ENCODE measurements around the gene RTN4.

Gene RTN4

GRCh38 chr2:54950811-54951210, 99.4 kb downstream of the RTN4 start:
- no peak for DNase-seq (ENCODE audit: low read depth, low spot score)

GRCh38 chr2:54949431-54949830, 100.8 kb downstream of the RTN4 start:
- no peak for DNase-seq (ENCODE audit: low read depth, low spot score)

GRCh38 chr2:54948120-54948519, 102.1 kb downstream of the RTN4 start:
- no peak for DNase-seq (ENCODE audit: low read depth, low spot score)

GRCh38 chr2:54947646-54948045, 102.6 kb downstream of the RTN4 start:
- DNase-seq (ENCODE audit: low read depth, low spot score) = no peak

- no peak for DNase-seq (ENCODE audit: low read depth, low spot score)
Observed at GRCh38 chr2:54947136-54947535, 103.1 kb downstream of the RTN4 start.

- no peak for DNase-seq (ENCODE audit: low read depth, low spot score)
Observed at GRCh38 chr2:54946220-54946805, 103.9 kb downstream of the RTN4 start.

- DNase-seq (ENCODE audit: low read depth, low spot score) = peak; percentile 36
Observed at GRCh38 chr2:54945391-54946219, 104.6 kb downstream of the RTN4 start.

GRCh38 chr2:54944724-54945326, 105.4 kb downstream of the RTN4 start:
- DNase-seq (ENCODE audit: low read depth, low spot score) = no peak

- DNase-seq (ENCODE audit: low read depth, low spot score) = no peak
Observed at GRCh38 chr2:54942373-54942772, 107.9 kb downstream of the RTN4 start.

GRCh38 chr2:54941248-54941984, 108.8 kb downstream of the RTN4 start:
- no peak for DNase-seq (ENCODE audit: low read depth, low spot score)

- no peak for DNase-seq (ENCODE audit: low read depth, low spot score)
Observed at GRCh38 chr2:54940723-54941122, 109.5 kb downstream of the RTN4 start.

- DNase-seq (ENCODE audit: low read depth, low spot score) = no peak
Observed at GRCh38 chr2:54939446-54940118, 110.7 kb downstream of the RTN4 start.

GRCh38 chr2:54936766-54937165, 113.5 kb downstream of the RTN4 start:
- no peak for DNase-seq (ENCODE audit: low read depth, low spot score)

GRCh38 chr2:54935389-54935788, 114.9 kb downstream of the RTN4 start:
- no peak for DNase-seq (ENCODE audit: low read depth, low spot score)

- no peak for DNase-seq (ENCODE audit: low read depth, low spot score)
Observed at GRCh38 chr2:54931473-54931872, 118.8 kb downstream of the RTN4 start.

- no peak for DNase-seq (ENCODE audit: low read depth, low spot score)
Observed at GRCh38 chr2:54928719-54929118, 121.5 kb downstream of the RTN4 start.

- no peak for DNase-seq (ENCODE audit: low read depth, low spot score)
Observed at GRCh38 chr2:54927751-54928615, 122.3 kb downstream of the RTN4 start.

GRCh38 chr2:54927085-54927750, 123.0 kb downstream of the RTN4 start:
- DNase-seq (ENCODE audit: low read depth, low spot score) = no peak

GRCh38 chr2:54925022-54925421, 125.2 kb downstream of the RTN4 start:
- no peak for DNase-seq (ENCODE audit: low read depth, low spot score)

GRCh38 chr2:54924121-54924520, 126.1 kb downstream of the RTN4 start:
- no peak for DNase-seq (ENCODE audit: low read depth, low spot score)
